ENCODE measurements around the gene KRTAP2-2. TPM values are rescaled to one million over a fixed set of nuclear protein-coding genes. Genes with fewer than 3 reads are reported as not detected.

Gene KRTAP2-2
- total and polyA plus RNA-seq, 2 of the 8 experiments (the other 6 are each of a cell fraction or from before 2014, with no cell fraction given) = not detected

DNA sequence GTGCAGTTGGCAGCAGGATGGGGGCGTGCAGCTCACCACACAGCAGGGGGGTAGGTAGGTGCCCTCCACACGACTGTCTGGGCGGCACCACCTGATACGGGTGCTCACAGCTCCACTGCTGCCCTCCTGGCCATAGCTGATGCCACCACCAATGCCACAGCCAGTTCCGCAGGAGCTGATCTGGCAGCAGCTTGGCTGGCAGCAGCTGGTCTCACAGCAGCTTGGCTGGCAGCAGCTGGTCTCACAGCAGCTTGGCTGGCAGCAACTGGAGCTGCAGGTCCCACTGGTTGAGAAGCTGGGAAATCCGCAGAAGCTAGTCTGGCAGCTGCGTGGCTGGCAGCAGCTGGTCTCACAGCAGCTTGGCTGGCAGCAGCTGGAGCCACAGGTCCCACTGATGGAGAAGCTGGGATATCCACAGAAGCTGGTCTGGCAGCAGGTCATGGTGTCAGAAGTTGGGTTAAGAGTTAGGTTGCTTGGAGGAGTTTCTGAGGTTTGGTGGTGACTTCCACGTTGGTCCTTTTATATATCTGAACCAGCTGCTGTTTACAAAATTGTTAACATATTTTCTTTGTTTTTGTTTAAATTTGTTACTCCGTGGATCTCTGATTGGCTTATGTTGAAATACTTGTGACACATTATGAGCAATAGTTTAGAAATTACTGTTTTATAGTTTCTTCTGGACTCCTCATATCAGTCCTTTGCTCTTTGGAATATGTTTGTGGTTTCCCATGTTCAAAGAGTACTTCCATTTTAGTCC is 28.1 kb downstream of the KRTAP2-2 start, which contains the start of gene KRTAP1-5 (continued):
- TF ChIP-seq, protein P1, sequence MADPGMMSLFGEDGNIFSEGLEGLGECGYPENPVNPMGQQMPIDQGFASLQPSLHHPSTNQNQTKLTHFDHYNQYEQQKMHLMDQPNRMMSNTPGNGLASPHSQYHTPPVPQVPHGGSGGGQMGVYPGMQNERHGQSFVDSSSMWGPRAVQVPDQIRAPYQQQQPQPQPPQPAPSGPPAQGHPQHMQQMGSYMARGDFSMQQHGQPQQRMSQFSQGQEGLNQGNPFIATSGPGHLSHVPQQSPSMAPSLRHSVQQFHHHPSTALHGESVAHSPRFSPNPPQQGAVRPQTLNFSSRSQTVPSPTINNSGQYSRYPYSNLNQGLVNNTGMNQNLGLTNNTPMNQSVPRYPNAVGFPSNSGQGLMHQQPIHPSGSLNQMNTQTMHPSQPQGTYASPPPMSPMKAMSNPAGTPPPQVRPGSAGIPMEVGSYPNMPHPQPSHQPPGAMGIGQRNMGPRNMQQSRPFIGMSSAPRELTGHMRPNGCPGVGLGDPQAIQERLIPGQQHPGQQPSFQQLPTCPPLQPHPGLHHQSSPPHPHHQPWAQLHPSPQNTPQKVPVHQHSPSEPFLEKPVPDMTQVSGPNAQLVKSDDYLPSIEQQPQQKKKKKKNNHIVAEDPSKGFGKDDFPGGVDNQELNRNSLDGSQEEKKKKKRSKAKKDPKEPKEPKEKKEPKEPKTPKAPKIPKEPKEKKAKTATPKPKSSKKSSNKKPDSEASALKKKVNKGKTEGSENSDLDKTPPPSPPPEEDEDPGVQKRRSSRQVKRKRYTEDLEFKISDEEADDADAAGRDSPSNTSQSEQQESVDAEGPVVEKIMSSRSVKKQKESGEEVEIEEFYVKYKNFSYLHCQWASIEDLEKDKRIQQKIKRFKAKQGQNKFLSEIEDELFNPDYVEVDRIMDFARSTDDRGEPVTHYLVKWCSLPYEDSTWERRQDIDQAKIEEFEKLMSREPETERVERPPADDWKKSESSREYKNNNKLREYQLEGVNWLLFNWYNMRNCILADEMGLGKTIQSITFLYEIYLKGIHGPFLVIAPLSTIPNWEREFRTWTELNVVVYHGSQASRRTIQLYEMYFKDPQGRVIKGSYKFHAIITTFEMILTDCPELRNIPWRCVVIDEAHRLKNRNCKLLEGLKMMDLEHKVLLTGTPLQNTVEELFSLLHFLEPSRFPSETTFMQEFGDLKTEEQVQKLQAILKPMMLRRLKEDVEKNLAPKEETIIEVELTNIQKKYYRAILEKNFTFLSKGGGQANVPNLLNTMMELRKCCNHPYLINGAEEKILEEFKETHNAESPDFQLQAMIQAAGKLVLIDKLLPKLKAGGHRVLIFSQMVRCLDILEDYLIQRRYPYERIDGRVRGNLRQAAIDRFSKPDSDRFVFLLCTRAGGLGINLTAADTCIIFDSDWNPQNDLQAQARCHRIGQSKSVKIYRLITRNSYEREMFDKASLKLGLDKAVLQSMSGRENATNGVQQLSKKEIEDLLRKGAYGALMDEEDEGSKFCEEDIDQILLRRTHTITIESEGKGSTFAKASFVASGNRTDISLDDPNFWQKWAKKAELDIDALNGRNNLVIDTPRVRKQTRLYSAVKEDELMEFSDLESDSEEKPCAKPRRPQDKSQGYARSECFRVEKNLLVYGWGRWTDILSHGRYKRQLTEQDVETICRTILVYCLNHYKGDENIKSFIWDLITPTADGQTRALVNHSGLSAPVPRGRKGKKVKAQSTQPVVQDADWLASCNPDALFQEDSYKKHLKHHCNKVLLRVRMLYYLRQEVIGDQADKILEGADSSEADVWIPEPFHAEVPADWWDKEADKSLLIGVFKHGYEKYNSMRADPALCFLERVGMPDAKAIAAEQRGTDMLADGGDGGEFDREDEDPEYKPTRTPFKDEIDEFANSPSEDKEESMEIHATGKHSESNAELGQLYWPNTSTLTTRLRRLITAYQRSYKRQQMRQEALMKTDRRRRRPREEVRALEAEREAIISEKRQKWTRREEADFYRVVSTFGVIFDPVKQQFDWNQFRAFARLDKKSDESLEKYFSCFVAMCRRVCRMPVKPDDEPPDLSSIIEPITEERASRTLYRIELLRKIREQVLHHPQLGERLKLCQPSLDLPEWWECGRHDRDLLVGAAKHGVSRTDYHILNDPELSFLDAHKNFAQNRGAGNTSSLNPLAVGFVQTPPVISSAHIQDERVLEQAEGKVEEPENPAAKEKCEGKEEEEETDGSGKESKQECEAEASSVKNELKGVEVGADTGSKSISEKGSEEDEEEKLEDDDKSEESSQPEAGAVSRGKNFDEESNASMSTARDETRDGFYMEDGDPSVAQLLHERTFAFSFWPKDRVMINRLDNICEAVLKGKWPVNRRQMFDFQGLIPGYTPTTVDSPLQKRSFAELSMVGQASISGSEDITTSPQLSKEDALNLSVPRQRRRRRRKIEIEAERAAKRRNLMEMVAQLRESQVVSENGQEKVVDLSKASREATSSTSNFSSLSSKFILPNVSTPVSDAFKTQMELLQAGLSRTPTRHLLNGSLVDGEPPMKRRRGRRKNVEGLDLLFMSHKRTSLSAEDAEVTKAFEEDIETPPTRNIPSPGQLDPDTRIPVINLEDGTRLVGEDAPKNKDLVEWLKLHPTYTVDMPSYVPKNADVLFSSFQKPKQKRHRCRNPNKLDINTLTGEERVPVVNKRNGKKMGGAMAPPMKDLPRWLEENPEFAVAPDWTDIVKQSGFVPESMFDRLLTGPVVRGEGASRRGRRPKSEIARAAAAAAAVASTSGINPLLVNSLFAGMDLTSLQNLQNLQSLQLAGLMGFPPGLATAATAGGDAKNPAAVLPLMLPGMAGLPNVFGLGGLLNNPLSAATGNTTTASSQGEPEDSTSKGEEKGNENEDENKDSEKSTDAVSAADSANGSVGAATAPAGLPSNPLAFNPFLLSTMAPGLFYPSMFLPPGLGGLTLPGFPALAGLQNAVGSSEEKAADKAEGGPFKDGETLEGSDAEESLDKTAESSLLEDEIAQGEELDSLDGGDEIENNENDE (IDR thresholded peaks at IDR 0.05; ENCODE audit: insufficient replicate concordance, low read length) = no peak
- TF ChIP-seq ZNF274 (IDR thresholded peaks at IDR 0.05; ENCODE audit: borderline replicate concordance, extremely low read depth, low read length) = no peak
- TF ChIP-seq YY1 (IDR thresholded peaks at IDR 0.05; ENCODE audit: low read depth, low read length) = no peak
- TF ChIP-seq TEAD4 (IDR thresholded peaks at IDR 0.05; ENCODE audit: low read depth, low read length) = no peak
- no peak for TF ChIP-seq MAFK (IDR thresholded peaks at IDR 0.05; ENCODE audit: low read depth, low read length)
- no peak for TF ChIP-seq CHD2 (IDR thresholded peaks at IDR 0.05; ENCODE audit: low read length)
- TF ChIP-seq, protein P2, sequence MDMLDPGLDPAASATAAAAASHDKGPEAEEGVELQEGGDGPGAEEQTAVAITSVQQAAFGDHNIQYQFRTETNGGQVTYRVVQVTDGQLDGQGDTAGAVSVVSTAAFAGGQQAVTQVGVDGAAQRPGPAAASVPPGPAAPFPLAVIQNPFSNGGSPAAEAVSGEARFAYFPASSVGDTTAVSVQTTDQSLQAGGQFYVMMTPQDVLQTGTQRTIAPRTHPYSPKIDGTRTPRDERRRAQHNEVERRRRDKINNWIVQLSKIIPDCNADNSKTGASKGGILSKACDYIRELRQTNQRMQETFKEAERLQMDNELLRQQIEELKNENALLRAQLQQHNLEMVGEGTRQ (IDR thresholded peaks at IDR 0.05; ENCODE audit: low read length) = no peak

Data from H1 (cell line).